Heart left ventricle (tissue), 13 donors: Measurements from ENCODE around the gene SCARF1.

Experiments used
- CTCF ChIP-seq, 12 donors: fragments of 200-600 bp; sonication (generic) in 4 of 12; IDR thresholded peaks; one replicate each; pipeline versions ENCODE4 v1.5.0 to v1.8.0; 2018 to 2022; ENCODE audit warnings: antibody characterized with exemption in 12 of 12, mild to moderate bottlenecking in 5 of 12
- POLR2A ChIP-seq, 2 donors: fragments of 450-650 bp; IDR thresholded peaks; one replicate each; pipeline ENCODE4 v1.6.1; 2017; ENCODE audit warnings: antibody characterized with exemption in 2 of 2, mild to moderate bottlenecking in 2 of 2, moderate library complexity in 2 of 2
- donor health status: ischemic (EF 13 %, LVEDD 7.1; RV severe dilation, severe dysfunction).
- donor health status: DM: no; HTN: yes; CAD: no.
- donor health status: DM: no; HTN: no; CAD: no.
- donor health status: ischemic (EF 25% LVEDD 6.9; RV normal size, moderate dysfunction).
- donor health status: ischemic (EF 25% LVEDD 5.7; RV mildly dilated, moderate dysfunction).
- donor health status: ischemic (EF 35%, LVEDD 5.7; RV mildly dilated, moderate dysfunction).
- donor health status: nonischemic (EF 11% LVEDD 7.7; RV severe dilation, severe dysfunction).
- donor health status: DM: yes; HTN: yes; CAD: no.
- donor health status: PGD.
- donor health status: ischemic (EF 29% LVEDD 5.4; RV normal size, mild dysfunction).
- donor health status: nonischemic (EF 23%, LVEDD 6.1; RV moderate dilation, normal function).

DNA sequence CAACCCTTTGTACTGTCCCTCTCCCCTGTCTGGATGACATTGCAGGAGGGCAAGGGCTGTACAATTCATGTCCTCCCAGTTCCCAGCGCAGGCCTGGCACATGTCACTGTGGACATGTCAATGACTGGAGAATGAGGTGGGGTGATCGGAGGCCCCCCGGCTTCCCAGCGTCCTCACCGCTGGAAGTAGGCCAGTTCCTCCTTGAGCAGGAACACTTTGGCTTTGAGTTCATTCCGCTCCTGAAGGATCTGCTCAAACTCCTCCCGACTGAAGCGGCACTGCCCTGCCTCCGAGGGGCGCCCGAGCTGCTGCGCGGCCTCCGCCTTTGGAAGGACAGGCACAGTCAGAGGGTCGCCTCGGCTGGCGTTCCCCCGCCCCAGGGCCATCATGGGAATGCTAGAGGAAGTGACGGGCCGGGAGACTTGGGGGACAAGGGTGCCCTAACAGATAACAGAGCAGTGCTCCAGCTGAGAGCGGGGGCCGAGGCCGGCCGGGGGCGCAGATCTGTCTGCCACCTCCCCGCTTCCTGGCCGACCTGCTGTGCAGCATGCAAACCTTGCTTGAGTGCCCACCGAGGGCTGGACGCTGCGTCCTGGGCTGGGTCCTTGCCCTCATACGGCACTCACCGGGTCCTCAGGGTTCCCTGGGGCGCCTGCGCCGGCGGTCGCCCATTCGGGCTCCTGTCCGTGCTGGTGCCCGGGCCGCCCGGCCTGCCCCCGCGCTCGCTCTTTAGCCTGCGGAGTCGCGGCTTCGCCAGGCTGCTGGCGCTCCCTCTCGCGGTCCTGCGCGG lies 2.8 kb upstream of the SCARF1 start:
- TF ChIP-seq CTCF (IDR thresholded peaks at IDR 0.05) (peak in 1 of 12 donors; percentile 69), POLR2A (IDR thresholded peaks at IDR 0.05) (peak in 1 of 2 donors; percentile 19)
